ENCODE results near the gene C19orf81. TPM values are rescaled to one million over a fixed set of nuclear protein-coding genes. Genes with fewer than 3 reads are reported as not detected.

C19orf81 gene
- total and polyA plus RNA-seq, 9 of the 15 experiments (the other 6 are each of a cell fraction or from before 2014, with no cell fraction given): 2.5 to 42.9 (median 33.0) TPM; not detected in 4

DNA sequence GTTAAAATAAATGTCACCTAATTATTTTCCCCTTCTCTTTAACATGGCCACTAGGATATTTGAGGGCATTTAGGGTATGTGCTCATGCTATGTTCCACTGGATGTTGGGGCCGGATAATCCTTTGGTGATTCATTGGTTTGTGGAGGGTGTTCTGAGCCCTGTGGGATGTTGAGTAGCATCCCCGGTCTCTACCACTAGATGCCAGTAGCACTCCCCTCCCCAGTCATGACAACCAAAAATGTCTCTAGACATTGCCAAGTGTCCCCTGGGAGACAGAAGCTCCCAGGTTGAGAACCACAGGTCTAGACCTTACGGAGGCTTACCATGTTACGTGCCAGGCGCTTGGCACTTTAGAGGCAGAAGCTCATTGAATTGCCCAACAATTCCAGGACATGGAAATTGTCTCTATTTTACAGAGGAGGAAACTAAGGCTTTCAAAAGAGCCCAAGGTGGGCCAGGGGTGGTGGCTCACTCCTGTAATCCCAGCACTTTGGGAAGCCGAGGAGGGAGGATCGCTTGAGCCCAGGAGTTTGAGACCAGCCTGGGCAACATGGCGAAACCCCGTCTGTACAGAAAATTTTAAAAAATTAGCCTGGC, 56.3 kb downstream of the C19orf81 start (continued):
- TF ChIP-seq CBX3 (IDR thresholded peaks at IDR 0.05; ENCODE audit: borderline replicate concordance in 1 of 2, low read length in 2 of 2): no peak
- peak; percentile 56; the same call in 1 of the 2 replicates for TF ChIP-seq KLF16 (IDR thresholded peaks at IDR 0.05)
- no peak for TF ChIP-seq POLR3G (IDR thresholded peaks at IDR 0.05; ENCODE audit: extremely low read depth, insufficient read length, insufficient replicate concordance)
- no peak for TF ChIP-seq NR3C1 (CRISPR knock-in tag; IDR thresholded peaks at IDR 0.05)
- TF ChIP-seq YBX1 (IDR thresholded peaks at IDR 0.05): no peak
- TF ChIP-seq ZNF507 (tag; conservative IDR thresholded peaks at IDR 0.05): no peak
- no peak for TF ChIP-seq ZNF584 (CRISPR knock-in tag; IDR thresholded peaks at IDR 0.05; ENCODE audit: low read depth)
- TF ChIP-seq U2AF2 (optimal IDR thresholded peaks at IDR 0.05; ENCODE audit: low read depth, low read length): no peak
- TF ChIP-seq ZNF644 (tag; IDR thresholded peaks at IDR 0.05; ENCODE audit: low read depth): no peak
- TF ChIP-seq, protein P1, sequence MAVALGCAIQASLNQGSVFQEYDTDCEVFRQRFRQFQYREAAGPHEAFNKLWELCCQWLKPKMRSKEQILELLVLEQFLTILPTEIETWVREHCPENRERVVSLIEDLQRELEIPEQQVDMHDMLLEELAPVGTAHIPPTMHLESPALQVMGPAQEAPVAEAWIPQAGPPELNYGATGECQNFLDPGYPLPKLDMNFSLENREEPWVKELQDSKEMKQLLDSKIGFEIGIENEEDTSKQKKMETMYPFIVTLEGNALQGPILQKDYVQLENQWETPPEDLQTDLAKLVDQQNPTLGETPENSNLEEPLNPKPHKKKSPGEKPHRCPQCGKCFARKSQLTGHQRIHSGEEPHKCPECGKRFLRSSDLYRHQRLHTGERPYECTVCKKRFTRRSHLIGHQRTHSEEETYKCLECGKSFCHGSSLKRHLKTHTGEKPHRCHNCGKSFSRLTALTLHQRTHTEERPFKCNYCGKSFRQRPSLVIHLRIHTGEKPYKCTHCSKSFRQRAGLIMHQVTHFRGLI (CRISPR knock-in tag; IDR thresholded peaks at IDR 0.05): no peak
- no peak for TF ChIP-seq ADNP (tag; IDR thresholded peaks at IDR 0.05)
- TF ChIP-seq, protein P2, sequence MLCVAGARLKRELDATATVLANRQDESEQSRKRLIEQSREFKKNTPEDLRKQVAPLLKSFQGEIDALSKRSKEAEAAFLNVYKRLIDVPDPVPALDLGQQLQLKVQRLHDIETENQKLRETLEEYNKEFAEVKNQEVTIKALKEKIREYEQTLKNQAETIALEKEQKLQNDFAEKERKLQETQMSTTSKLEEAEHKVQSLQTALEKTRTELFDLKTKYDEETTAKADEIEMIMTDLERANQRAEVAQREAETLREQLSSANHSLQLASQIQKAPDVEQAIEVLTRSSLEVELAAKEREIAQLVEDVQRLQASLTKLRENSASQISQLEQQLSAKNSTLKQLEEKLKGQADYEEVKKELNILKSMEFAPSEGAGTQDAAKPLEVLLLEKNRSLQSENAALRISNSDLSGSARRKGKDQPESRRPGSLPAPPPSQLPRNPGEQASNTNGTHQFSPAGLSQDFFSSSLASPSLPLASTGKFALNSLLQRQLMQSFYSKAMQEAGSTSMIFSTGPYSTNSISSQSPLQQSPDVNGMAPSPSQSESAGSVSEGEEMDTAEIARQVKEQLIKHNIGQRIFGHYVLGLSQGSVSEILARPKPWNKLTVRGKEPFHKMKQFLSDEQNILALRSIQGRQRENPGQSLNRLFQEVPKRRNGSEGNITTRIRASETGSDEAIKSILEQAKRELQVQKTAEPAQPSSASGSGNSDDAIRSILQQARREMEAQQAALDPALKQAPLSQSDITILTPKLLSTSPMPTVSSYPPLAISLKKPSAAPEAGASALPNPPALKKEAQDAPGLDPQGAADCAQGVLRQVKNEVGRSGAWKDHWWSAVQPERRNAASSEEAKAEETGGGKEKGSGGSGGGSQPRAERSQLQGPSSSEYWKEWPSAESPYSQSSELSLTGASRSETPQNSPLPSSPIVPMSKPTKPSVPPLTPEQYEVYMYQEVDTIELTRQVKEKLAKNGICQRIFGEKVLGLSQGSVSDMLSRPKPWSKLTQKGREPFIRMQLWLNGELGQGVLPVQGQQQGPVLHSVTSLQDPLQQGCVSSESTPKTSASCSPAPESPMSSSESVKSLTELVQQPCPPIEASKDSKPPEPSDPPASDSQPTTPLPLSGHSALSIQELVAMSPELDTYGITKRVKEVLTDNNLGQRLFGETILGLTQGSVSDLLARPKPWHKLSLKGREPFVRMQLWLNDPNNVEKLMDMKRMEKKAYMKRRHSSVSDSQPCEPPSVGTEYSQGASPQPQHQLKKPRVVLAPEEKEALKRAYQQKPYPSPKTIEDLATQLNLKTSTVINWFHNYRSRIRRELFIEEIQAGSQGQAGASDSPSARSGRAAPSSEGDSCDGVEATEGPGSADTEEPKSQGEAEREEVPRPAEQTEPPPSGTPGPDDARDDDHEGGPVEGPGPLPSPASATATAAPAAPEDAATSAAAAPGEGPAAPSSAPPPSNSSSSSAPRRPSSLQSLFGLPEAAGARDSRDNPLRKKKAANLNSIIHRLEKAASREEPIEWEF (CRISPR knock-in tag; IDR thresholded peaks at IDR 0.05): no peak
- TF ChIP-seq, protein P3, sequence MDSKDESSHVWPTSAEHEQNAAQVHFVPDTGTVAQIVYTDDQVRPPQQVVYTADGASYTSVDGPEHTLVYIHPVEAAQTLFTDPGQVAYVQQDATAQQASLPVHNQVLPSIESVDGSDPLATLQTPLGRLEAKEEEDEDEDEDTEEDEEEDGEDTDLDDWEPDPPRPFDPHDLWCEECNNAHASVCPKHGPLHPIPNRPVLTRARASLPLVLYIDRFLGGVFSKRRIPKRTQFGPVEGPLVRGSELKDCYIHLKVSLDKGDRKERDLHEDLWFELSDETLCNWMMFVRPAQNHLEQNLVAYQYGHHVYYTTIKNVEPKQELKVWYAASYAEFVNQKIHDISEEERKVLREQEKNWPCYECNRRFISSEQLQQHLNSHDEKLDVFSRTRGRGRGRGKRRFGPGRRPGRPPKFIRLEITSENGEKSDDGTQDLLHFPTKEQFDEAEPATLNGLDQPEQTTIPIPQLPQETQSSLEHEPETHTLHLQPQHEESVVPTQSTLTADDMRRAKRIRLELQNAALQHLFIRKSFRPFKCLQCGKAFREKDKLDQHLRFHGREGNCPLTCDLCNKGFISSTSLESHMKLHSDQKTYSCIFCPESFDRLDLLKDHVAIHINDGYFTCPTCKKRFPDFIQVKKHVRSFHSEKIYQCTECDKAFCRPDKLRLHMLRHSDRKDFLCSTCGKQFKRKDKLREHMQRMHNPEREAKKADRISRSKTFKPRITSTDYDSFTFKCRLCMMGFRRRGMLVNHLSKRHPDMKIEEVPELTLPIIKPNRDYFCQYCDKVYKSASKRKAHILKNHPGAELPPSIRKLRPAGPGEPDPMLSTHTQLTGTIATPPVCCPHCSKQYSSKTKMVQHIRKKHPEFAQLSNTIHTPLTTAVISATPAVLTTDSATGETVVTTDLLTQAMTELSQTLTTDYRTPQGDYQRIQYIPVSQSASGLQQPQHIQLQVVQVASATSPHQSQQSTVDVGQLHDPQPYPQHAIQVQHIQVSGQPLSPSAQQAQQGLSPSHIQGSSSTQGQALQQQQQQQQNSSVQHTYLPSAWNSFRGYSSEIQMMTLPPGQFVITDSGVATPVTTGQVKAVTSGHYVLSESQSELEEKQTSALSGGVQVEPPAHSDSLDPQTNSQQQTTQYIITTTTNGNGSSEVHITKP (IDR thresholded peaks at IDR 0.05; ENCODE audit: partially characterized antibody): no peak
- TF ChIP-seq LARP7 (IDR thresholded peaks at IDR 0.05): no peak
- TF ChIP-seq, protein P4, sequence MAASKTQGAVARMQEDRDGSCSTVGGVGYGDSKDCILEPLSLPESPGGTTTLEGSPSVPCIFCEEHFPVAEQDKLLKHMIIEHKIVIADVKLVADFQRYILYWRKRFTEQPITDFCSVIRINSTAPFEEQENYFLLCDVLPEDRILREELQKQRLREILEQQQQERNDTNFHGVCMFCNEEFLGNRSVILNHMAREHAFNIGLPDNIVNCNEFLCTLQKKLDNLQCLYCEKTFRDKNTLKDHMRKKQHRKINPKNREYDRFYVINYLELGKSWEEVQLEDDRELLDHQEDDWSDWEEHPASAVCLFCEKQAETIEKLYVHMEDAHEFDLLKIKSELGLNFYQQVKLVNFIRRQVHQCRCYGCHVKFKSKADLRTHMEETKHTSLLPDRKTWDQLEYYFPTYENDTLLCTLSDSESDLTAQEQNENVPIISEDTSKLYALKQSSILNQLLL (CRISPR knock-in tag; IDR thresholded peaks at IDR 0.05; ENCODE audit: borderline replicate concordance): no peak
- no peak for TF ChIP-seq HNRNPLL (IDR thresholded peaks at IDR 0.05; ENCODE audit: low read depth, low read length, poor library complexity, severe bottlenecking)
- TF ChIP-seq MAFK (IDR thresholded peaks at IDR 0.05; ENCODE audit: low read length): no peak

All from K562 (cell line).